ENCODE results near the gene ZNF555.

- TF ChIP-seq CTCF (IDR thresholded peaks at IDR 0.05): no peak
- TF ChIP-seq POLR2A (IDR thresholded peaks at IDR 0.05): no peak
- no peak for TF ChIP-seq EP300 (IDR thresholded peaks at IDR 0.05)
These were observed 29.4 kb upstream of the ZNF555 start for GRCh38 chr19:2811735-2812413.
